Suprapubic skin (tissue), 4 donors: ENCODE results near the gene IL1A. TPM values are rescaled to one million over a fixed set of nuclear protein-coding genes. Genes with fewer than 3 reads are reported as not detected.

ENCODE experiments used
- DNase-seq, 2 donors: peaks; one replicate each; pipeline ENCODE4 v3.0.0-alpha.2; 2019; ENCODE audit warnings: low spot score in 2 of 2
- H3K27ac ChIP-seq: fragments of 200-600 bp; sonication (generic); one replicate; pipeline ENCODE4 v1.5.1; 2019
- H3K27me3 ChIP-seq: fragments of 200-600 bp; sonication (generic); one replicate; pipeline ENCODE4 v1.5.1; 2019
- H3K36me3 ChIP-seq: fragments of 200-600 bp; sonication (generic); one replicate; pipeline ENCODE4 v1.5.1; 2019
- H3K4me1 ChIP-seq: fragments of 200-600 bp; sonication (generic); one replicate; pipeline ENCODE4 v1.5.1; 2019
- H3K4me3 ChIP-seq: fragments of 200-600 bp; sonication (generic); one replicate; pipeline ENCODE4 v1.5.1; 2019; ENCODE audit warnings: mild to moderate bottlenecking
- H3K9me3 ChIP-seq: fragments of 200-600 bp; sonication (generic); one replicate; pipeline ENCODE4 v1.5.1; 2019
- EP300 ChIP-seq: sonication (generic); formaldehyde crosslinking; IDR thresholded peaks from one replicate; pipeline ENCODE4 v1.6.1; 2017; ENCODE audit warnings: antibody characterized with exemption
- POLR2A ChIP-seq, 2 donors: fragments of 450-650 bp; IDR thresholded peaks; one replicate each; pipeline ENCODE4 v1.6.1; 2017; ENCODE audit warnings: antibody characterized with exemption in 2 of 2, mild to moderate bottlenecking in 2 of 2, moderate library complexity in 2 of 2
- POLR2AphosphoS5 ChIP-seq, 3 donors: sonication (generic); formaldehyde crosslinking; IDR thresholded peaks; one replicate each; pipeline ENCODE4 v1.6.1; 2017; ENCODE audit warnings: antibody characterized with exemption in 3 of 3
- WGBS: methylation state at CpG from one replicate; pipeline ENCODE4 v1.1.5; 2018; 5-methylcytosine and 5-hydroxymethylcytosine counted together
- total RNA-seq, 4 donors: library from RNA; depleted of rRNA; stranded (reverse); fragments of >200 nt; gene quantifications; one replicate each; pipeline ENCODE4 v1.1.0, GENCODE V29; 2016
- TF ChIP-seq, protein P1 (sequence below), 2 donors: fragments of 200-600 bp in 1 of 2; fragments of 450-650 bp in 1 of 2; sonication (generic) in 1 of 2; IDR thresholded peaks; one replicate each; pipeline ENCODE4 v1.5.1; 2016 to 2019; ENCODE audit warnings: antibody characterized with exemption in 2 of 2, mild to moderate bottlenecking in 1 of 2, moderate library complexity in 1 of 2

Gene IL1A
- total RNA-seq, 4 donors from 2014 or later = 0.49 to 1.1 (median 0.76) TPM; not detected in 1

GRCh38 chr2:112756207-112756606, 28.1 kb downstream of the IL1A start:
- H3K27me3 ChIP-seq = no peaks in the 10 kb centered on the region
- H3K4me3 ChIP-seq = no peak overlapping the region
- no peaks in the 10 kb centered on the region for H3K4me1 ChIP-seq
- TF ChIP-seq, protein P1, sequence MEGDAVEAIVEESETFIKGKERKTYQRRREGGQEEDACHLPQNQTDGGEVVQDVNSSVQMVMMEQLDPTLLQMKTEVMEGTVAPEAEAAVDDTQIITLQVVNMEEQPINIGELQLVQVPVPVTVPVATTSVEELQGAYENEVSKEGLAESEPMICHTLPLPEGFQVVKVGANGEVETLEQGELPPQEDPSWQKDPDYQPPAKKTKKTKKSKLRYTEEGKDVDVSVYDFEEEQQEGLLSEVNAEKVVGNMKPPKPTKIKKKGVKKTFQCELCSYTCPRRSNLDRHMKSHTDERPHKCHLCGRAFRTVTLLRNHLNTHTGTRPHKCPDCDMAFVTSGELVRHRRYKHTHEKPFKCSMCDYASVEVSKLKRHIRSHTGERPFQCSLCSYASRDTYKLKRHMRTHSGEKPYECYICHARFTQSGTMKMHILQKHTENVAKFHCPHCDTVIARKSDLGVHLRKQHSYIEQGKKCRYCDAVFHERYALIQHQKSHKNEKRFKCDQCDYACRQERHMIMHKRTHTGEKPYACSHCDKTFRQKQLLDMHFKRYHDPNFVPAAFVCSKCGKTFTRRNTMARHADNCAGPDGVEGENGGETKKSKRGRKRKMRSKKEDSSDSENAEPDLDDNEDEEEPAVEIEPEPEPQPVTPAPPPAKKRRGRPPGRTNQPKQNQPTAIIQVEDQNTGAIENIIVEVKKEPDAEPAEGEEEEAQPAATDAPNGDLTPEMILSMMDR (IDR thresholded peaks at IDR 0.05) = no peak
- TF ChIP-seq POLR2AphosphoS5 (IDR thresholded peaks at IDR 0.05) (no peak), EP300 (no peak), POLR2A (IDR thresholded peaks at IDR 0.05) (no peak)
- no peak overlapping the region for H3K27ac ChIP-seq
- H3K9me3 ChIP-seq = no peaks in the 10 kb centered on the region
- H3K36me3 ChIP-seq = no peaks in the 10 kb centered on the region
- WGBS = 97% methylated on average over 3 of the region's 3 CpGs
- DNase-seq = no peak

DNA sequence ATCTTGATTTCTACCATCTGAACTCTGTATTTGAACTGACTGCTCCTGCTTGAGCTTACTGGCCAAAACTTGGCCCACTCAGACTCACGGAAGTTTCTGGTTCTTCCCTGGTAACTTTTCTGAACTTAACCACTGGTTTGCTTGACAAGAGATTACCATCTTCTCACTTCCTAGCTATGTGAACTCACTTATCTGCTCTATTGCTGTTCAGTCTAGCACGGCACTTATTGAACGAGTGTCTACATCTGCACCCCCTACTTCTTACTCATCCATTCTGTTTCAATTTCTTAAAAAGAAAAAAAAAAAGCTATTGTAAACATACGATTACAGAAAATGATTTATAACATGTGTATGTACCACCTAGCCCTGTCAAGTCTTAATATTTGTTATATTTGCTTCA, 28.8 kb downstream of the IL1A start:
- no peaks in the 10 kb centered on the region for H3K9me3 ChIP-seq
- no peaks in the 10 kb centered on the region for H3K36me3 ChIP-seq
- no peak for DNase-seq
- H3K27ac ChIP-seq = no peak overlapping the region
- no peaks in the 10 kb centered on the region for H3K27me3 ChIP-seq
- H3K4me1 ChIP-seq = no peaks in the 10 kb centered on the region
- no peak for TF ChIP-seq POLR2A (IDR thresholded peaks at IDR 0.05)
- no peak for TF ChIP-seq EP300
- TF ChIP-seq, protein P1 (IDR thresholded peaks at IDR 0.05) = no peak
- 84% methylated on average over 4 of the region's 4 CpGs for WGBS
- H3K4me3 ChIP-seq = no peak overlapping the region

DNA sequence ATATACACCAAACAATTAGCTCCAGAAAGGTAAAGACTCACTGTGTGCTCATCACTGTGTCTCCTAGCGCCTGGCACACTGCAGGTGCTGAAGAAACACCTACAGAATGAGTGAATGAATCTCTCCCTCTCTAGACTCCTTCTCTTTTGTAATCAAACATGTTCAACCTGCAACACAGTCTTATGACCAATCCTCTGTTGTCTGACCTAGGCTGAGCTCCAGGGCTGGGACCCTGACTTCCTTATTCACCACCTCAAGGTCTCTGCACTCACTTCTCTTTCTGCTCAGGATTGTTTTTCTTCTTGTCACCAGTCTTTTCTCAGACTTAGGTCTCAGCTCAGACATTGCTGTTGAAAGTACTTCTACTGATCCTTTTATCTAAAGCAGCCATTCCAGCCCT, 29.7 kb downstream of the IL1A start:
- Histone ChIP-seq H3K27me3 (no peaks in the 10 kb centered on the region), H3K4me3 (no peak overlapping the region), H3K27ac (no peak overlapping the region), H3K36me3 (no peaks in the 10 kb centered on the region), H3K4me1 (no peaks in the 10 kb centered on the region), H3K9me3 (no peaks in the 10 kb centered on the region)
- no peak for DNase-seq
- 100% methylated on average over 1 of the region's 1 CpG for WGBS
- TF ChIP-seq EP300 (no peak), POLR2A (IDR thresholded peaks at IDR 0.05) (no peak), POLR2AphosphoS5 (IDR thresholded peaks at IDR 0.05) (no peak)
- TF ChIP-seq, protein P1 (IDR thresholded peaks at IDR 0.05) = no peak

- DNase-seq = no peak
- Histone ChIP-seq H3K27ac (no peak overlapping the region), H3K4me3 (no peak overlapping the region), H3K4me1 (no peaks in the 10 kb centered on the region), H3K9me3 (no peaks in the 10 kb centered on the region), H3K27me3 (no peaks in the 10 kb centered on the region), H3K36me3 (no peaks in the 10 kb centered on the region)
- WGBS = 87% methylated on average over 4 of the region's 4 CpGs
- no peak for TF ChIP-seq EP300
- no peak for TF ChIP-seq POLR2AphosphoS5 (IDR thresholded peaks at IDR 0.05)
- no peak for TF ChIP-seq POLR2A (IDR thresholded peaks at IDR 0.05)
- TF ChIP-seq, protein P1 (IDR thresholded peaks at IDR 0.05) = no peak
These were observed 31.6 kb downstream of the IL1A start for GRCh38 chr2:112752667-112753066.

- no peaks in the 10 kb centered on the region for H3K27me3 ChIP-seq
- H3K9me3 ChIP-seq = no peaks in the 10 kb centered on the region
- H3K4me1 ChIP-seq = no peaks in the 10 kb centered on the region
- no peak overlapping the region for H3K4me3 ChIP-seq
- no peak for DNase-seq
- H3K36me3 ChIP-seq = no peaks in the 10 kb centered on the region
- TF ChIP-seq, protein P1 (IDR thresholded peaks at IDR 0.05) = no peak
- no peak for TF ChIP-seq EP300
- TF ChIP-seq POLR2A (IDR thresholded peaks at IDR 0.05) = no peak
- no peak for TF ChIP-seq POLR2AphosphoS5 (IDR thresholded peaks at IDR 0.05)
- no peak overlapping the region for H3K27ac ChIP-seq
These were observed 32.7 kb downstream of the IL1A start for GRCh38 chr2:112751451-112752197.
